ENCODE results near the gene TNFRSF19. TPM values are rescaled to one million over a fixed set of nuclear protein-coding genes. Genes with fewer than 3 reads are reported as not detected.

TNFRSF19 gene
- total RNA-seq, 1 donor from 2014 or later, result 1.6 TPM

GRCh38 chr13:23685416-23685815, 115.2 kb downstream of the TNFRSF19 start:
- Mint-ChIP-seq H3K27ac (ENCODE audit: unreplicated experiment) (no peak overlapping the region), H3K27me3 (ENCODE audit: unreplicated experiment) (no peaks in the 10 kb centered on the region), H3K36me3 (ENCODE audit: unreplicated experiment) (no peaks in the 10 kb centered on the region), H3K9me3 (ENCODE audit: unreplicated experiment) (peaks cover 3% of the 10 kb centered on the region), H3K4me3 (ENCODE audit: unreplicated experiment) (no peak overlapping the region), H3K4me1 (ENCODE audit: unreplicated experiment) (no peaks in the 10 kb centered on the region)
- no peak for DNase-seq (ENCODE audit: extremely low spot score, unreplicated experiment)
- TF ChIP-seq, protein P1, sequence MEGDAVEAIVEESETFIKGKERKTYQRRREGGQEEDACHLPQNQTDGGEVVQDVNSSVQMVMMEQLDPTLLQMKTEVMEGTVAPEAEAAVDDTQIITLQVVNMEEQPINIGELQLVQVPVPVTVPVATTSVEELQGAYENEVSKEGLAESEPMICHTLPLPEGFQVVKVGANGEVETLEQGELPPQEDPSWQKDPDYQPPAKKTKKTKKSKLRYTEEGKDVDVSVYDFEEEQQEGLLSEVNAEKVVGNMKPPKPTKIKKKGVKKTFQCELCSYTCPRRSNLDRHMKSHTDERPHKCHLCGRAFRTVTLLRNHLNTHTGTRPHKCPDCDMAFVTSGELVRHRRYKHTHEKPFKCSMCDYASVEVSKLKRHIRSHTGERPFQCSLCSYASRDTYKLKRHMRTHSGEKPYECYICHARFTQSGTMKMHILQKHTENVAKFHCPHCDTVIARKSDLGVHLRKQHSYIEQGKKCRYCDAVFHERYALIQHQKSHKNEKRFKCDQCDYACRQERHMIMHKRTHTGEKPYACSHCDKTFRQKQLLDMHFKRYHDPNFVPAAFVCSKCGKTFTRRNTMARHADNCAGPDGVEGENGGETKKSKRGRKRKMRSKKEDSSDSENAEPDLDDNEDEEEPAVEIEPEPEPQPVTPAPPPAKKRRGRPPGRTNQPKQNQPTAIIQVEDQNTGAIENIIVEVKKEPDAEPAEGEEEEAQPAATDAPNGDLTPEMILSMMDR (IDR thresholded peaks at IDR 0.05), result no peak

DNA sequence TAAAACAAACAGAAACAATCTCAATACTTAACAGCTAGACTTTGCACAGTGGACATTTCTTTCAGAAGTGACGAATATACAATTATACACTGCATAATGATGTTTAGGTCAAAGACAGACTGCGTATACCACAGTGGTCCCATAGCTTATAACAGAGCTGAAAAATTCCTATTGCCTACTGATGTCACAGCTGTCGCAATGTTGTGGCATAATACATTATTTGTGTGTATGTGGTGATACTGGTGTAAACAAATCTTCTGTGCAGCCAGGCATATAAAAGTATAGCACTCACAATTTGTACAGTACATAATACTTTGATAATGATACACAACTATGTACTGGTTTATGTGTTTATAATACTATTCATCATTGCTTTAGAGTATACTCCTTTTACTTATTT, 116.7 kb downstream of the TNFRSF19 start:
- Mint-ChIP-seq H3K27ac (ENCODE audit: unreplicated experiment) (no peak overlapping the region), H3K4me1 (ENCODE audit: unreplicated experiment) (no peaks in the 10 kb centered on the region), H3K9me3 (ENCODE audit: unreplicated experiment) (peaks cover 3% of the 10 kb centered on the region), H3K27me3 (ENCODE audit: unreplicated experiment) (no peaks in the 10 kb centered on the region), H3K4me3 (ENCODE audit: unreplicated experiment) (no peak overlapping the region), H3K36me3 (ENCODE audit: unreplicated experiment) (no peaks in the 10 kb centered on the region)
- no peak for DNase-seq (ENCODE audit: extremely low spot score, unreplicated experiment)
- TF ChIP-seq, protein P1 (IDR thresholded peaks at IDR 0.05), result no peak

DNA sequence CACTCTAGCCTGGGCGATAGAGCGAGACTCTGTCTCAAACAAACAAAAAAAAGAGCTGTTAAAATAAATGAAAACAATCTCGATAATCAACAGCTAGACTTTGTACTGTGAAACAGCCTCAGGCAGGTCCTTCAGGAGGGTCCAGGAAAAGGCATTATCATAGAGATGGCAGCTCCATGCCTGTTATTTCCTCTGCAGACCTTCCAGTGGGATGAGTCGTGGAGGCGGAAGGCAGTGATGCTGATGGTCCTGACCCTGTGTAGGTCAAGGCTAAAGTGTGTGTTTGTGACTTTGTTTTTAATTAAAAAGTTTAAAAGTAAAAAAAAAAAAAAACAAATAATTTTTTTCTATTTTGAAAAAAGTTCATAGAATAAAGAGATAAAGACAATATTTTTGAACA, 117.4 kb downstream of the TNFRSF19 start:
- TF ChIP-seq, protein P1 (IDR thresholded peaks at IDR 0.05), result no peak
- Mint-ChIP-seq H3K27ac (ENCODE audit: unreplicated experiment) (no peak overlapping the region), H3K4me1 (ENCODE audit: unreplicated experiment) (peaks cover under 1% of the 10 kb centered on the region), H3K9me3 (ENCODE audit: unreplicated experiment) (peaks cover 3% of the 10 kb centered on the region), H3K36me3 (ENCODE audit: unreplicated experiment) (no peaks in the 10 kb centered on the region), H3K27me3 (ENCODE audit: unreplicated experiment) (no peaks in the 10 kb centered on the region), H3K4me3 (ENCODE audit: unreplicated experiment) (no peak overlapping the region)
- DNase-seq (ENCODE audit: extremely low spot score, unreplicated experiment), result no peak

DNA sequence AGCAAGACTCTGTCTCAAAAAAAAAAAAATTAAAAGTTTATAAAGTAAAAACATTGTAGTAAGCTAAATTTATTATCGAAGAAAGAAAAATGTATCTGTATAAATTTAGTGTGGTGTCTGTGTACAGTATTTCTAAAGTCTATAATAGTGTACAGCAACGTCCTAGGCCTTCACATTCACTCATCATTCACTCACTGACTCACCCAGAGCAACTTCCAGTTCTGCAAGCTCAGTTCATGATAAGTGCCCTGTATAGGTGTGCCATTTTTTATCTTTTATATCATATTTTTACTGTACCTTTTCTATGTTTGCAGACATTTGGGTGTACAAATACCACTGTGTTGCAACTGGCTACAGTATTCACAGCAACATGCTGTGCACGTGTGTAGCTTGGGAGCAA, 118.1 kb downstream of the TNFRSF19 start:
- Mint-ChIP-seq H3K36me3 (ENCODE audit: unreplicated experiment) (no peaks in the 10 kb centered on the region), H3K27ac (ENCODE audit: unreplicated experiment) (no peak overlapping the region), H3K4me1 (ENCODE audit: unreplicated experiment) (peaks cover 4% of the 10 kb centered on the region), H3K4me3 (ENCODE audit: unreplicated experiment) (no peak overlapping the region), H3K27me3 (ENCODE audit: unreplicated experiment) (no peaks in the 10 kb centered on the region), H3K9me3 (ENCODE audit: unreplicated experiment) (peaks cover 3% of the 10 kb centered on the region)
- TF ChIP-seq, protein P1 (IDR thresholded peaks at IDR 0.05), result no peak
- no peak for DNase-seq (ENCODE audit: extremely low spot score, unreplicated experiment)

GRCh38 chr13:23690668-23691067, 120.5 kb downstream of the TNFRSF19 start:
- Mint-ChIP-seq H3K4me1 (ENCODE audit: unreplicated experiment) (peaks cover 4% of the 10 kb centered on the region), H3K9me3 (ENCODE audit: unreplicated experiment) (no peaks in the 10 kb centered on the region), H3K27ac (ENCODE audit: unreplicated experiment) (no peak overlapping the region), H3K27me3 (ENCODE audit: unreplicated experiment) (no peaks in the 10 kb centered on the region), H3K4me3 (ENCODE audit: unreplicated experiment) (no peak overlapping the region), H3K36me3 (ENCODE audit: unreplicated experiment) (no peaks in the 10 kb centered on the region)
- DNase-seq (ENCODE audit: extremely low spot score, unreplicated experiment), result no peak
- TF ChIP-seq, protein P1 (IDR thresholded peaks at IDR 0.05), result no peak
